H1 (cell line): ENCODE data around the gene PDS5A. TPM values are rescaled to one million over a fixed set of nuclear protein-coding genes. Genes with fewer than 3 reads are reported as not detected.
"Not testable (repeated sequence)": the region's sequence is repeated elsewhere in the genome, so short reads cannot be mapped to it uniquely, and the experiment has no call there.

Experiments
- CTCF ChIA-PET: fragments of 300-600 bp; sonication (Branson Sonifier 250); formaldehyde crosslinking; loops from one replicate; lab custom pipeline; 2021; ENCODE audit not compliant: partially characterized antibody; lab: Charles Lee
- POLR2A ChIA-PET: fragments of 300-600 bp; sonication (Branson Sonifier 250); formaldehyde crosslinking; loops from one replicate; lab custom pipeline; 2021; ENCODE audit warnings: inconsistent platforms; ENCODE audit not compliant: partially characterized antibody; lab: Charles Lee
- DNase-seq, 2 experiments: peaks; one replicate each; pipeline versions ENCODE4 v3.0.0 to v3.0.0-alpha.2; 2010 to 2022; ENCODE audit warnings: low spot score in 2 of 2, low read depth in 1 of 2, mixed read lengths in 1 of 2
- FAIRE-seq: peaks from 2 replicates; lab custom pipeline; 2011; peaks lifted over from hg19 to GRCh38; lab: Jason Lieb, UNC
- H2AFZ ChIP-seq: 2 replicates; pipeline ENCODE4 v1.8.1; 2012; ENCODE audit warnings: low read length, inconsistent platforms
- H2AK5ac ChIP-seq: 2 replicates; pipeline ENCODE4 v1.6.1; 2013; ENCODE audit warnings: low read depth, low read length
- H2BK120ac ChIP-seq: replicated peaks from 2 replicates; pipeline ENCODE3; 2013; ENCODE audit warnings: low read depth, low read length, inconsistent platforms
- H2BK12ac ChIP-seq: 2 replicates; pipeline ENCODE4 v1.6.1; 2013; ENCODE audit warnings: low read depth, low read length
- H2BK15ac ChIP-seq: 2 replicates; pipeline ENCODE4 v1.6.1; 2013; ENCODE audit warnings: low read length
- H2BK20ac ChIP-seq: 2 replicates; pipeline ENCODE4 v1.6.1; 2013; ENCODE audit warnings: low read length
- H2BK5ac ChIP-seq: 2 replicates; pipeline ENCODE4 v1.6.1; 2013; ENCODE audit warnings: low read depth, low read length
- H3K14ac ChIP-seq: 2 replicates; pipeline ENCODE4 v1.6.1; 2013; ENCODE audit warnings: inconsistent platforms; ENCODE audit not compliant: insufficient read length
- H3K18ac ChIP-seq: 2 replicates; pipeline ENCODE4 v1.6.1; 2013; ENCODE audit warnings: low read length; ENCODE audit errors: extremely low read depth
- H3K23ac ChIP-seq: 2 replicates; pipeline ENCODE4 v1.6.1; 2013; ENCODE audit warnings: inconsistent platforms; ENCODE audit not compliant: insufficient read length
- H3K23me2 ChIP-seq: 2 replicates; pipeline ENCODE4 v1.6.1; 2013; ENCODE audit warnings: low read depth, low read length
- H3K27ac ChIP-seq: 2 replicates; pipeline ENCODE4 v1.6.1; 2011; ENCODE audit warnings: low read depth, low read length, inconsistent platforms
- H3K27me3 ChIP-seq, 4 experiments: replicated peaks in 1 of 4; 1 replicate in 1 of 4; 2 replicates in 3 of 4; pipeline versions ENCODE4 v1.6.1 to v1.8.1; 2011 to 2013; ENCODE audit warnings: low read length in 3 of 4, mild to moderate bottlenecking in 3 of 4, inconsistent platforms in 2 of 4, mixed read lengths in 2 of 4, moderate library complexity in 1 of 4; ENCODE audit not compliant: control insufficient read depth in 3 of 4, insufficient read depth in 3 of 4; ENCODE audit errors: extremely low read depth in 1 of 4
- H3K36me3 ChIP-seq, 4 experiments: 2 replicates each; pipeline versions ENCODE4 v1.6.1 to v1.8.1; 2011 to 2013; ENCODE audit warnings: mild to moderate bottlenecking in 4 of 4, low read length in 3 of 4, moderate library complexity in 2 of 4, control low read depth in 1 of 4, inconsistent platforms in 1 of 4; ENCODE audit not compliant: insufficient read depth in 4 of 4, control insufficient read depth in 2 of 4
- H3K4ac ChIP-seq: replicated peaks from 2 replicates; pipeline ENCODE3; 2013; ENCODE audit warnings: low read length, low read depth, mixed read lengths, inconsistent platforms; ENCODE audit not compliant: insufficient read length
- H3K4me1 ChIP-seq, 4 experiments: replicated peaks in 1 of 4; 1 replicate in 1 of 4; 2 replicates in 3 of 4; pipeline versions ENCODE4 v1.6.1 to v1.8.1; 2011 to 2013; ENCODE audit warnings: low read length in 3 of 4, inconsistent platforms in 2 of 4, mixed read lengths in 1 of 4; ENCODE audit not compliant: insufficient read depth in 4 of 4, control insufficient read depth in 3 of 4
- H3K4me2 ChIP-seq, 2 experiments: 2 replicates each; pipeline versions ENCODE4 v1.6.1 to v1.8.1; 2011 to 2013; ENCODE audit warnings: low read depth in 2 of 2, low read length in 2 of 2, control low read depth in 1 of 2, inconsistent platforms in 1 of 2, mild to moderate bottlenecking in 1 of 2; ENCODE audit not compliant: insufficient read depth in 1 of 2
- H3K4me3 ChIP-seq, 4 experiments: fragments of 200-600, 300-600 bp in 1 of 4; sonication (generic), shearing (Covaris generic), sonication (Bioruptor Twin) in 1 of 4; 2 replicates each; pipeline versions ENCODE4 v1.5.1 to v1.8.1; 2011 to 2016; ENCODE audit warnings: low read length in 4 of 4, low read depth in 3 of 4, control low read depth in 2 of 4, inconsistent platforms in 2 of 4, mild to moderate bottlenecking in 2 of 4, mixed read lengths in 1 of 4, moderate library complexity in 1 of 4; ENCODE audit not compliant: insufficient read depth in 2 of 4; ENCODE audit errors: extremely low read depth in 1 of 4
- H3K56ac ChIP-seq: replicated peaks from 2 replicates; pipeline ENCODE3; 2013; ENCODE audit warnings: low read depth, mild to moderate bottlenecking, mixed read lengths, low read length, inconsistent platforms; ENCODE audit not compliant: insufficient read length
- H3K79me1 ChIP-seq: 2 replicates; pipeline ENCODE4 v1.6.1; 2013; ENCODE audit warnings: low read depth, low read length, control low read depth
- H3K79me2 ChIP-seq, 2 experiments: 2 replicates each; pipeline versions ENCODE4 v1.6.1 to v1.8.1; 2012 to 2013; ENCODE audit warnings: low read length in 2 of 2, mild to moderate bottlenecking in 2 of 2, inconsistent platforms in 1 of 2; ENCODE audit not compliant: insufficient read depth in 2 of 2, control insufficient read depth in 1 of 2
- H3K9ac ChIP-seq, 4 experiments: replicated peaks in 1 of 4; 1 replicate in 1 of 4; 2 replicates in 3 of 4; pipeline versions ENCODE4 v1.6.1 to v1.8.1; 2011 to 2013; ENCODE audit warnings: low read depth in 3 of 4, low read length in 3 of 4, control low read depth in 2 of 4, mild to moderate bottlenecking in 2 of 4, moderate library complexity in 2 of 4, inconsistent platforms in 1 of 4; ENCODE audit errors: extremely low read depth in 1 of 4
- H3K9me3 ChIP-seq, 2 experiments: 2 replicates each; pipeline versions ENCODE4 v1.6.1 to v1.8.1; 2012 to 2013; ENCODE audit warnings: mild to moderate bottlenecking in 2 of 2, moderate library complexity in 2 of 2, control low read depth in 1 of 2, inconsistent platforms in 1 of 2, low read depth in 1 of 2, low read length in 1 of 2, mixed read lengths in 1 of 2; ENCODE audit not compliant: insufficient read depth in 2 of 2
- H4K20me1 ChIP-seq, 2 experiments: replicated peaks in 1 of 2; 2 replicates each; pipeline versions ENCODE3 to v1.8.1; 2011 to 2013; ENCODE audit warnings: inconsistent platforms in 2 of 2, low read length in 2 of 2, mild to moderate bottlenecking in 1 of 2; ENCODE audit not compliant: insufficient read depth in 2 of 2, control insufficient read depth in 1 of 2
- H4K5ac ChIP-seq: 2 replicates; pipeline ENCODE4 v1.6.1; 2013; ENCODE audit warnings: low read length, low read depth, mixed read lengths, inconsistent platforms; ENCODE audit not compliant: insufficient read length
- H4K8ac ChIP-seq: 2 replicates; pipeline ENCODE4 v1.8.0; 2013; ENCODE audit warnings: mild to moderate bottlenecking, moderate library complexity, low read length, inconsistent platforms; ENCODE audit not compliant: insufficient read depth; ENCODE audit errors: extremely low read depth
- H4K91ac ChIP-seq: replicated peaks from 2 replicates; pipeline ENCODE3; 2013; ENCODE audit warnings: low read length, mixed read lengths, inconsistent platforms; ENCODE audit not compliant: insufficient read length
- WGBS, 2 experiments: shearing (Covaris generic) in 1 of 2; methylation state at CpG; one replicate each; pipeline versions ENCODE4 v1.1.6 to v1.1.7; 2013 to 2015; ENCODE audit warnings: low lambda C conversion rate in 2 of 2, mixed read lengths in 2 of 2, inconsistent platforms in 1 of 2, low coverage in 1 of 2, missing lambda C conversion rate in 1 of 2; ENCODE audit not compliant: insufficient replicate concordance in 2 of 2, insufficient coverage in 1 of 2, insufficient read length in 1 of 2; ENCODE audit errors: extremely low coverage in 1 of 2, missing lambda C conversion rate in 1 of 2; 5-methylcytosine and 5-hydroxymethylcytosine counted together
- polyA plus RNA-seq, 7 experiments: library from polyadenylated mRNA; depleted of rRNA in 3 of 7; stranded (reverse) in 5 of 7; unstranded in 2 of 7; fragments of >200 nt in 5 of 7; fragments of 200-250 nt in 2 of 7; gene quantifications; 1 replicate in 5 of 7; 2 replicates in 1 of 7; 4 replicates in 1 of 7; pipeline versions ENCODE4 v1.2.1 to v1.2.3, GENCODE V29; 2011 to 2013; ENCODE audit warnings: missing spikeins in 2 of 7, mixed read lengths in 2 of 7
- total RNA-seq: library from RNA; stranded (reverse); fragmentation: NEBNext Ultra II Directional; extraction: Animal tissue kit (Norgen Biotek cat#: 25700); gene quantifications from 2 replicates; pipeline ENCODE4 v1.2.1, GENCODE V29; 2021

PDS5A gene
- total and polyA plus RNA-seq, 2 of the 8 experiments (the other 6 are each of a cell fraction or from before 2014, with no cell fraction given), result 15.5 to 76.6 TPM

- H2BK5ac ChIP-seq, H3K18ac ChIP-seq, H3K4ac ChIP-seq, H4K5ac ChIP-seq, H3K27me3 ChIP-seq, H3K79me2 ChIP-seq, H4K20me1 ChIP-seq, H3K9ac ChIP-seq, H3K14ac ChIP-seq, H2BK15ac ChIP-seq, H3K56ac ChIP-seq, H3K23me2 ChIP-seq, H2BK120ac ChIP-seq, H3K4me1 ChIP-seq, H3K27ac ChIP-seq, DNase-seq, H4K8ac ChIP-seq, H3K23ac ChIP-seq, H3K79me1 ChIP-seq, H3K4me2 ChIP-seq, H3K4me3 ChIP-seq, H3K36me3 ChIP-seq, H2BK20ac ChIP-seq, H4K91ac ChIP-seq, H3K9me3 ChIP-seq, H2BK12ac ChIP-seq, H2AK5ac ChIP-seq, H2AFZ ChIP-seq, FAIRE-seq: not testable (repeated sequence)
- WGBS, 2 experiments, result 98% methylated on average over 4 of the region's 4 CpGs; no CpG with 5 or more reads in 1 of the 2 experiments
- ChIA-PET POLR2A (interaction anchor here (1.6 kb wide), 1 partner anchor 67 kb away, joined by 5 read pairs; the partner anchor contains the start of gene N4BP2), CTCF (interaction anchor here (1.9 kb wide), 1 partner anchor 8 kb away, joined by 6 read pairs; no protein-coding TSS in a partner anchor)
These were observed 11.7 kb upstream of the PDS5A start for GRCh38 chr4:39989381-39989780.
